ENCODE data around the gene CSRNP2.

DNA sequence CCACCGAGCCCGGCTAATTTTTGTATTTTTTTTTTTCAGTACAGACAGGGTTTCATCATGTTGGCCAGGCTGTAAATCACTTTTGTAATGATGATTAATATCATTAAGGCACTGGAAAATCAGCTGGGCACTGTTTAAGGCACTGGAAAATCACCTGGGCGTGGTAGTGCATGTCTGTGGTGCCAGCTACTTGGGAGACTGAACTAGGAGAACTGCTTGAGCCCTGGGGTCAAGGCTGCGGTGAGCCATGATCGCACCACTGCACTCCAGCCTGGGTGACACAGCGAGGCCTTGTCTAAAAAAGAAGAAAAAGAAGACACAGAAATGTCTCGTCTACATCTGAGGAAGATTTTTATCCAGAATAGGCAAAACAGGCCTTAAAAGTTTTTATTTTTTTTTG is 70.0 kb downstream of the CSRNP2 start:
- no peak for TF ChIP-seq POLR2AphosphoS5 (IDR thresholded peaks at IDR 0.05)
- TF ChIP-seq, protein P1, sequence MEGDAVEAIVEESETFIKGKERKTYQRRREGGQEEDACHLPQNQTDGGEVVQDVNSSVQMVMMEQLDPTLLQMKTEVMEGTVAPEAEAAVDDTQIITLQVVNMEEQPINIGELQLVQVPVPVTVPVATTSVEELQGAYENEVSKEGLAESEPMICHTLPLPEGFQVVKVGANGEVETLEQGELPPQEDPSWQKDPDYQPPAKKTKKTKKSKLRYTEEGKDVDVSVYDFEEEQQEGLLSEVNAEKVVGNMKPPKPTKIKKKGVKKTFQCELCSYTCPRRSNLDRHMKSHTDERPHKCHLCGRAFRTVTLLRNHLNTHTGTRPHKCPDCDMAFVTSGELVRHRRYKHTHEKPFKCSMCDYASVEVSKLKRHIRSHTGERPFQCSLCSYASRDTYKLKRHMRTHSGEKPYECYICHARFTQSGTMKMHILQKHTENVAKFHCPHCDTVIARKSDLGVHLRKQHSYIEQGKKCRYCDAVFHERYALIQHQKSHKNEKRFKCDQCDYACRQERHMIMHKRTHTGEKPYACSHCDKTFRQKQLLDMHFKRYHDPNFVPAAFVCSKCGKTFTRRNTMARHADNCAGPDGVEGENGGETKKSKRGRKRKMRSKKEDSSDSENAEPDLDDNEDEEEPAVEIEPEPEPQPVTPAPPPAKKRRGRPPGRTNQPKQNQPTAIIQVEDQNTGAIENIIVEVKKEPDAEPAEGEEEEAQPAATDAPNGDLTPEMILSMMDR (IDR thresholded peaks at IDR 0.05) = no peak
